Pulmonary artery endothelial cell (primary cell): ENCODE data around the gene ZSCAN9. TPM values are rescaled to one million over a fixed set of nuclear protein-coding genes. Genes with fewer than 3 reads are reported as not detected.
A peak's percentile ranks its signal among the peaks of the same experiment; 100 is the strongest.

Source experiments
- DNase-seq: peaks from one replicate; pipeline ENCODE4 v3.0.0-alpha.2; 2011; ENCODE audit warnings: low read depth, low spot score
- total RNA-seq: library from RNA; depleted of rRNA; stranded (reverse); fragments of >200 nt; gene quantifications from 2 replicates; pipeline ENCODE4 v1.2.3, GENCODE V29; 2014

The ZSCAN9 gene
- total RNA-seq, 1 donor from 2014 or later, result 11.6 TPM

DNA sequence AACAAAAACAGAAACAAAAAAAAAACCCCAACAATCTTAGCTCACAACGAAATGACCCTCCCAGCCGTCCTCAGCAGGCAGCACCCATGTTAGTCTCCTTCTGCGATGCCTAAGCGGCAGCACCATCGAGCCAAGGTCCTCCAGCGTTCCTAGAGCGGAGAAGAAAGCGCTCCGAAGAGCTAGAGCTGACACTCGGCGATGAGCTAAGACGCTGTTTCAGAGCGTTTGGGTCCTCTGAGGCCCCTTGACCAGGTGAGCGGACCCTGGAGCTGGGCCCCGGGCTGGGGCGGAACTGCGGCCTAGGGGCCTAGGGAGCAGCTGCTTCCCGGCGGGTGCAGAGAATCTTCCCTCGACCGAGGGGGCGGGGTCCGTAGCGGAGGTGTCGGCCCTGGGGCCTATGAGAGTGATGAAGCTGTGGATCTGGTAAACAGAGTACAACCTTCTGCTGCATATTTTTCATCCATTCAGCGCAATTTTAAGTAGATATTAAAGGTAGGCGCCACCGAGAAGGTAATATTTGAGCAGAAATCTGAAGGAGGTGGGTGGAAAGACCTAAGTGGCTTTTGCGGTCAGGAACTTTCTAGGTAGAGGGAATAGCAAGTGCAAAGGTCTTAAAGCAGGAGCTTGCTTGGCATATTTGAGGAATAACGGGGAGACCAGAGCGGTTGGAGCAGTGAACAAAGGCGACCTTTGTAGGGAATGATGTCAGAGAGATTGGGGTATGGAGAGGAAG is 42.1 kb downstream of the ZSCAN9 start, which contains the start of gene ZSCAN26:
ZSCAN26 (plus strand) TSS at position 182 of the 733 bp plus-strand sequence. CDS start 4,777 bp downstream, outside the sequence.
- peak; percentile 56 for DNase-seq

DNA sequence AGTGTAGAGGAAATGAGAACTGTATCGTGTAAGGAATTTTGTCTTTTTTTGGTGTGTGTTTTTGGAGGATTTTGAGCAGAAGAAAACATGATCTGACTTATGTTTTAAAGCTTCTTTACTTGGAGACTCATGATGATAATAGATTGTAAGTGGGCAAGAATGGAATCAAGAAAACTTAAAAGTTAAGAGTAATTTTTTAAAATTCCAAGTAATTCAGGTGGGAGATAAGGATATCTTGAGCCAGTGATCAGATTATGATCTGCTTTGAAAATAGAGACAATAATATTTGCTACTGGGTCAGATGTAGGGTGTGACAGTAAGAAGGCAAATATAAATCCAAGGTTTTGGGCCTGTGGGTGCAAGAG is 42.6 kb downstream of the ZSCAN9 start:
- DNase-seq, result no peak

DNA sequence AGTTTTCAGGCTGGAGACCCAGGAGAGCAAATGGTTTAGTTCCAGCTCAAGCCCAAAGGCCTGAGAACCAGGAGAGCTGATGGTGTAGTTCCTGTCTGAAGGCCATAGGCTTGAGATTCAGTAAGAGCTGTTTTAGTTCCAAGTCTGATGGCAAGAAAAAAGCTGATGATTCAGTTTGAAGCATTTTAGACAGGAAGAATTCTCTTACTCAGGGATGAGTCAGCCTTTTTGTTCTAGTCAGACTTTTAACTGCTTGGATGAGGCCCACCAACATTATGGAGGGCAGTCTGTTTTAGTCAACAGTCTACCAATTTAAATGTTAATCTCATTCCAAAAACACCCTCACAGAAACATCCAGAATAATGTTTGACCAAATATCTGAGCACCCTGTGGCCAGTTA is 44.4 kb downstream of the ZSCAN9 start:
- DNase-seq, result peak; percentile 48

GRCh38 chr6:28274888-28275287 is 49.8 kb downstream of the ZSCAN9 start:
- DNase-seq, result no peak

DNA sequence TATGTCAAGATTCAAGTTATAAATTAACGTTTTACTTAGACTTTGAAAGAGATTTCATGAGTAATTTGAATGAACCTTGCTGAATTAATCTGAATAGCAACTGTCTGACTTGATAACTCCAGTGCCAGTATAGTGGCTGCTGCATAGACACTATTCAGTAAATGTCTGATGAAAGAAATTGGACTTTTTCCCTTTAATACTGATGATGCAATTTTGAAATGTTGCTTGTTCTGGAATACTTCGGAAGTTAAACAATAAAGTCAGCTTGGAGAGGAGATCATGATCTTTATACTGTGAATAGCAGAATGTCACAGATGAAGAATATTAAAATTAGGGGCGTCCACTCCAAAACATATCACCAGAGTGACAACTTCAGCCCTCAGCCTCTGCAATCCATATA is 52.7 kb downstream of the ZSCAN9 start:
- DNase-seq, result no peak

- no peak for DNase-seq
Measured at GRCh38 chr6:28280595-28281287, 55.7 kb downstream of the ZSCAN9 start.

- DNase-seq, result peak; percentile 47
Measured at GRCh38 chr6:28281288-28282064, 56.4 kb downstream of the ZSCAN9 start, which contains the start of gene PGBD1. Gene PGBD1, plus strand, starts transcription at chr6:28281572. Its CDS starts 2,242 bp downstream, at chr6:28283814.

DNA sequence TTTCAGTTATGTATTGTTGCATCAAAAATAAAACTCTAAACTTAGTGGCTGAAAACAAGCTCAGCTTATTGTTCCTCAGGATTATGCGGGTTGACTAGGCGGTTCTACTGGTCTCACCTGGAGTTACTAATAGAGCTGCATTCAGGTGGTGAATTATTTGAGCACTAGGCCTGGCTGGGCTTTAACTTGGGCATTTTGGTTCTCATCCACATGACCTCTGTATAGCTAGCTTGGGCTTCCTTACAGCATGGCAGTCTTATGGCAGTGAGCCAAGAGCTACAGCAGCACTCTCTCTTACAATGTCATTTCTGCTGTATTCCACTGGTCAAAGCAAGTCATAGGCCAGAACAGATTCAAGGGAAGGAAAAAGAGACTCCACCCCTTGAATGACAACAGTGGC is 57.9 kb downstream of the ZSCAN9 start:
- DNase-seq, result no peak

Other genes starting within 250 kb of the ZSCAN9 start
- 0.33 and 0.35 TPM in 2 replicates for gene ZNF165, start 144.7 kb upstream of the ZSCAN9 start, total RNA-seq
- gene ZSCAN16, start 100.7 kb upstream of the ZSCAN9 start, total RNA-seq, result 13.0 and 13.8 TPM in 2 replicates
- 11.5 and 19.0 TPM in 2 replicates for gene ZKSCAN8, start 83.4 kb upstream of the ZSCAN9 start, total RNA-seq
- gene ZKSCAN4, start 27.0 kb downstream of the ZSCAN9 start, total RNA-seq, result 5.6 and 5.7 TPM in 2 replicates
- 0.59 and 1.2 TPM in 2 replicates for gene NKAPL, start 34.0 kb downstream of the ZSCAN9 start, total RNA-seq
- 8.9 and 18.5 TPM in 2 replicates for gene ZSCAN26, start 41.9 kb downstream of the ZSCAN9 start, total RNA-seq
- 7.3 and 10.2 TPM in 2 replicates for gene PGBD1, start 56.3 kb downstream of the ZSCAN9 start, total RNA-seq
- 10.6 and 19.7 TPM in 2 replicates for gene ZSCAN31, start 110.9 kb downstream of the ZSCAN9 start, total RNA-seq
- 3.4 and 7.5 TPM in 2 replicates for gene ZKSCAN3, start 124.7 kb downstream of the ZSCAN9 start, total RNA-seq
- 3.6 and 6.8 TPM in 2 replicates for gene ZSCAN12, start 174.5 kb downstream of the ZSCAN9 start, total RNA-seq
- 0.07 and 0.14 TPM in 2 replicates for gene ZSCAN23, start 218.2 kb downstream of the ZSCAN9 start, total RNA-seq